Middle frontal gyrus (tissue), 1 donor: ENCODE results near the gene GZMM.

Experiments used
- DNase-seq: peaks from one replicate; pipeline ENCODE4 v3.0.0-alpha.2; 2015; ENCODE audit warnings: low spot score; ENCODE audit errors: extremely low spot score

GZMM gene

GRCh38 chr19:595326-596262 lies 51.7 kb downstream of the GZMM start:
- no peak for DNase-seq

- DNase-seq: no peak
These were observed 52.4 kb downstream of the GZMM start for GRCh38 chr19:596263-596655.

- DNase-seq: no peak
These were observed 53.8 kb downstream of the GZMM start for GRCh38 chr19:597406-598315.
